Nephron (organoid): ENCODE measurements around the gene PLCZ1.

Source experiments
- H3K27ac Mint-ChIP-seq, 3 experiments: 2 replicates each; pipeline ENCODE4 v1.8.0; 2020; ENCODE audit warnings: mixed read lengths in 3 of 3, mild to moderate bottlenecking in 2 of 3, moderate library complexity in 1 of 3
- H3K27me3 Mint-ChIP-seq: 2 replicates; pipeline ENCODE4 v1.8.0; 2021; ENCODE audit warnings: low read depth, mild to moderate bottlenecking, moderate library complexity, mixed read lengths
- H3K36me3 Mint-ChIP-seq: 2 replicates; pipeline ENCODE4 v1.8.0; 2020; ENCODE audit warnings: low read depth, mixed read lengths
- H3K4me1 Mint-ChIP-seq: 2 replicates; pipeline ENCODE4 v1.8.0; 2020; ENCODE audit warnings: mixed read lengths
- H3K4me3 Mint-ChIP-seq, 3 experiments: 2 replicates each; pipeline ENCODE4 v1.8.0; 2020; ENCODE audit warnings: mild to moderate bottlenecking in 3 of 3, mixed read lengths in 3 of 3, moderate library complexity in 2 of 3
- H3K9me3 Mint-ChIP-seq: 2 replicates; pipeline ENCODE4 v1.8.0; 2020; ENCODE audit warnings: mixed read lengths
- CTCF ChIP-seq, 3 experiments: fragments of 200-600 bp; sonication (generic); IDR thresholded peaks; one replicate each; pipeline ENCODE4 v1.5.0; 2021; ENCODE audit warnings: antibody characterized with exemption in 3 of 3; ENCODE audit not compliant: unreplicated experiment in 3 of 3

Gene PLCZ1

GRCh38 chr12:18731156-18731555, 6.7 kb downstream of the PLCZ1 start:
- Mint-ChIP-seq H3K27me3 (no peaks in the 10 kb centered on the region), H3K4me3 (no peak overlapping the region), H3K27ac (no peak overlapping the region)

GRCh38 chr12:18723752-18724151, 14.1 kb downstream of the PLCZ1 start:
- Mint-ChIP-seq H3K27me3 (no peaks in the 10 kb centered on the region), H3K27ac (no peak overlapping the region), H3K9me3 (peaks cover 3% of the 10 kb centered on the region), H3K4me1 (no peaks in the 10 kb centered on the region), H3K36me3 (no peaks in the 10 kb centered on the region), H3K4me3 (no peak overlapping the region)
- no peak for TF ChIP-seq CTCF (IDR thresholded peaks at IDR 0.05; ENCODE audit: unreplicated experiment in 3 of 3)

More at GRCh38 chr12:18731156-18731555, 6.7 kb downstream of the PLCZ1 start:
- no peak for TF ChIP-seq CTCF (IDR thresholded peaks at IDR 0.05; ENCODE audit: unreplicated experiment in 3 of 3)
- Mint-ChIP-seq H3K9me3 (peaks cover 11% of the 10 kb centered on the region), H3K36me3 (peaks cover 5% of the 10 kb centered on the region), H3K4me1 (no peaks in the 10 kb centered on the region)

GRCh38 chr12:18721452-18721851, 16.4 kb downstream of the PLCZ1 start:
- no peak for TF ChIP-seq CTCF (IDR thresholded peaks at IDR 0.05; ENCODE audit: unreplicated experiment in 3 of 3)
- Mint-ChIP-seq H3K27me3 (no peaks in the 10 kb centered on the region), H3K27ac (no peak overlapping the region), H3K9me3 (peaks cover 3% of the 10 kb centered on the region), H3K4me3 (no peak overlapping the region), H3K4me1 (no peaks in the 10 kb centered on the region), H3K36me3 (no peaks in the 10 kb centered on the region)

GRCh38 chr12:18720690-18721089, 17.1 kb downstream of the PLCZ1 start:
- Mint-ChIP-seq H3K4me3 (no peak overlapping the region), H3K27ac (no peak overlapping the region), H3K27me3 (no peaks in the 10 kb centered on the region), H3K4me1 (no peaks in the 10 kb centered on the region), H3K36me3 (no peaks in the 10 kb centered on the region), H3K9me3 (peaks cover 3% of the 10 kb centered on the region)
- no peak for TF ChIP-seq CTCF (IDR thresholded peaks at IDR 0.05; ENCODE audit: unreplicated experiment in 3 of 3)

GRCh38 chr12:18719922-18720510, 17.8 kb downstream of the PLCZ1 start:
- H3K9me3 Mint-ChIP-seq, result peaks cover 3% of the 10 kb centered on the region
- H3K27me3 Mint-ChIP-seq, result no peaks in the 10 kb centered on the region
- H3K27ac Mint-ChIP-seq, result no peak overlapping the region
- no peak for TF ChIP-seq CTCF (IDR thresholded peaks at IDR 0.05; ENCODE audit: unreplicated experiment in 3 of 3)
- H3K4me3 Mint-ChIP-seq, result no peak overlapping the region
- H3K4me1 Mint-ChIP-seq, result no peaks in the 10 kb centered on the region
- no peaks in the 10 kb centered on the region for H3K36me3 Mint-ChIP-seq

- no peaks in the 10 kb centered on the region for H3K36me3 Mint-ChIP-seq
- H3K27ac Mint-ChIP-seq, result no peak overlapping the region
Observed at GRCh38 chr12:18718462-18718861, 19.4 kb downstream of the PLCZ1 start.

More at GRCh38 chr12:18718462-18718861, 19.4 kb downstream of the PLCZ1 start:
- TF ChIP-seq CTCF (IDR thresholded peaks at IDR 0.05; ENCODE audit: unreplicated experiment in 3 of 3), result no peak
- Mint-ChIP-seq H3K27me3 (no peaks in the 10 kb centered on the region), H3K4me3 (no peak overlapping the region), H3K9me3 (no peaks in the 10 kb centered on the region), H3K4me1 (no peaks in the 10 kb centered on the region)
